VCaP (cell line): ENCODE results near the gene USP7.

Experiments
- H3K27ac ChIP-seq: fragments of 450-650 bp; 2 replicates; pipeline ENCODE4 v1.5.1; 2017
- CTCF ChIP-seq: fragments of 450-650 bp; conservative IDR thresholded peaks from 2 replicates; pipeline ENCODE4 v1.5.1; 2017; ENCODE audit warnings: mild to moderate bottlenecking, moderate library complexity

Gene USP7

GRCh38 chr16:8855972-8856371 is 107.7 kb downstream of the USP7 start:
- H3K27ac ChIP-seq: no peak overlapping the region
- TF ChIP-seq CTCF: no peak

DNA sequence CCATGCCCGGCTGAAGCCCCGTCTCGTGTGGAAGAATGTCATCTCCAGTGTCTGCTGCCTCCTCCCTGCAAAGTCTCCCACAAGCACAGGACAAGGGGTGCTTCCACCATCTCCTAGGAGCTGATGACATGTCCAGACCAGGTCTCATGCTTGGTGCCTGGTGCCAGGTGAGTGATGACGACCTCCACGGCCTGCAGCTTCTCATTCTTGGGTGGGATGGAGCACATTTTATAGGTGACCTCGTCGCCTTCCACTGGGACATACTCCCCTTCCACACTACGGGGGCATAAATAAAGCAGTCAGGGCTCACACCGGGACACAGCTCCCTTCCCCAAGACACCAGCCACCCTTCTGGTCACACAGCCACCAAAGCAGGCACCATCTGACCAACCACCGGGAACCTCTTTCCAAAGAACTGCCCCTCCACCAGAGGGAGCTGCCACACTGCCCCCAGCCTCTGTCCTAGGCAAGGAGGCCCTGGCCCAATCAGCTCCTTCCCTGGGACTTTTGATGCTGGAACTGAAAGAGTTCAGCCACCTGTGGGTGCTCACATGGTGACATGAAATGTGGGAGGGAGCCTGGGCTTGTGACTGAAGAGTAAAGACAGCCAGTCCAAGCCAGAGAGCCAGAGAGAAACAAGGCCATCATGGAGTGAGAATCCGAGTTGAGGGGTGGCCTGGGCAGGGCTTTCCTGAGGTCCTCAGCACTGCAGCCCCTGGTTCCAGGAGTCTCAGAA is 108.5 kb downstream of the USP7 start:
- H3K27ac ChIP-seq: no peak overlapping the region

GRCh38 chr16:8854298-8854948 is 109.3 kb downstream of the USP7 start:
- no peak overlapping the region for H3K27ac ChIP-seq
- no peak for TF ChIP-seq CTCF

More for the DNA sequence above, 108.5 kb downstream of the USP7 start:
- no peak for TF ChIP-seq CTCF

DNA sequence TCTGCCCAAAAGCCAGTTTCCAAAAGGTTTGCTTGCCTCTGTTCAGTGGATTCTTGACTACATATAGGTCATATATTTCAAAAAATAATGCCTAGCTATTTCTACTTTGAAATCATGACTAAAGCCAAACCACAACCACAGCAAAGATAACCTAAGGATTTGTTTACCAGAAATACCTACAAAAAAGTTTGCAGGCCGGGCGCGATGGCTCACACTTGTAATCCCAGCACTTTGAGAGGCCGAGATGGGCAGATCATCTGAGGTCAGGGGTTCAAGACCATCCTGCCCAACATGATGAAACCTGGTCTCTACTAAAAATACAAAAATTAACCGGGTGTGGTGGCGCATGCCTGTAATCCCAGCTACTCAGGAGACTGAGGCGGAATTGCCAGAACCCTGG is 110.1 kb downstream of the USP7 start:
- TF ChIP-seq CTCF: no peak
- no peak overlapping the region for H3K27ac ChIP-seq

DNA sequence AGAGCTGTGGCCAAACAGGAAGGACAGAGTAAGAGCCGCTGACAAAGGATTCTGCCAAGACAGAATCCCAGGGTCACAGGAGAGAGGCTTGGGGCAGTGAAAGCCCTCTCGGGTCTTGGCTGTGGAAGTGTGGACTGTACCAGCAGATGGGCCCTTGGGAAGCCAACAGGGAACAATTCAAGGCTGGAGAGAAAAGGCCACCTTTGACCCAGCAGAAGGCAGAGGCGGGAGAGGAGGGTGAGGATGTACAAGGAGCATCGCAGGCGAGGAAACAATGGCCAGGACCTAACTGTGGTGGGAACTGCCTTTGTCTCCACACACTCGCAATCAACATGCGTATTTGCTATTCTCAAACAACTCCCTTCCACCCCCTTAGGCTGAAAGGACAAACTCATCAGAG is 110.6 kb downstream of the USP7 start:
- no peak overlapping the region for H3K27ac ChIP-seq
- TF ChIP-seq CTCF: no peak

DNA sequence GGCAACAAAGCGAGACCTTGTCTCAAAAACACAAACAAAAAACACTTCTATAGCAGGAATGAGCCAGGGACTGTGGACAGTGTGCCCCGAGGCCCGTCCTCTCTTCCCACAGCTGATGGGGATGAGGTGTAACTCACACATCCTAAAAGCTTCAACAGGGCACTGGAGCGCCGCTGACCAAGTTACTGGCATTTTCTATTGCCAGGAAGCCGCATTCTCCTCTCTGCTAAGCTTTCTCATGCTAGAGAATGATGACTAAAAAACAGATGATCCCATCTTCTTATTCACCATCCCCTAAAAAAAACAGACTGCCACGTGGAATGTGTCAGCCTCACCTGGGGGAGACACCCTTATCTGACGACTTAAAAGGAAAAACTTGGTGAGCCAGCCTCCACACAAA is 111.2 kb downstream of the USP7 start:
- H3K27ac ChIP-seq: no peak overlapping the region

More for the DNA sequence above, 111.2 kb downstream of the USP7 start:
- TF ChIP-seq CTCF: no peak
